Left renal cortex interstitium (tissue), 4 donors: ENCODE data around the gene SNX8. TPM values are rescaled to one million over a fixed set of nuclear protein-coding genes. Genes with fewer than 3 reads are reported as not detected.

Source experiments
- DNase-seq, 4 donors: peaks; one replicate each; pipeline ENCODE4 v3.0.0-alpha.2; 2013; ENCODE audit warnings: low read depth in 4 of 4, low spot score in 2 of 4, missing footprints in 1 of 4
- polyA plus RNA-seq, 4 donors: library from polyadenylated mRNA; unstranded; fragments of 120-200 nt; gene quantifications; one replicate each; pipeline ENCODE4 v1.2.1, GENCODE V29; 2013; ENCODE audit not compliant: insufficient read length in 4 of 4

The SNX8 gene
- polyA plus RNA-seq, 4 donors, result 33.0 to 38.1 (median 35.9) TPM

DNA sequence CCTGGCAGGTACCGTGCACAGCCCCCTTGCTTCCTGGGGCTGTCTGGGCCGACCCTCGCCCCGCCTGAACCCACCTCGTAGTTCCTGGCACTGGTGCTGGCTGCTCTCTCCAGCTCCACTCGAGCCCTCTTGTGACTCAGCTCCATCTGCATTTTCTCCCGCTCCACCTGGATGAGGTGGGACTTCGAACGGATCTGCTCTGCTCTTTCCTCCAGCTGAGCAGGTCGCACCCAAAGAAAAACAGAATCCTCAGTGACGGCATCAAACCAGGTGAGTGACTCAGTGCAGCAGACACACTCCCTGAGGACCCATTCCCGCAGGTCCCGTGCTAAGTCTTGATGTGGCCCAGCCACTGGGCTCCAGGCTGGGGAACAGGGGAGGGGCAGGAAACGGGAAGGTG, 88.9 kb downstream of the SNX8 start:
- no peak for DNase-seq

GRCh38 chr7:2224934-2225333, 89.3 kb downstream of the SNX8 start:
- DNase-seq, result no peak

- no peak for DNase-seq
Observed at GRCh38 chr7:2224491-2224928, 89.7 kb downstream of the SNX8 start.

GRCh38 chr7:2223321-2223720, 90.9 kb downstream of the SNX8 start:
- DNase-seq, result no peak

- no peak for DNase-seq
Observed at GRCh38 chr7:2222516-2222915, 91.7 kb downstream of the SNX8 start.

DNA sequence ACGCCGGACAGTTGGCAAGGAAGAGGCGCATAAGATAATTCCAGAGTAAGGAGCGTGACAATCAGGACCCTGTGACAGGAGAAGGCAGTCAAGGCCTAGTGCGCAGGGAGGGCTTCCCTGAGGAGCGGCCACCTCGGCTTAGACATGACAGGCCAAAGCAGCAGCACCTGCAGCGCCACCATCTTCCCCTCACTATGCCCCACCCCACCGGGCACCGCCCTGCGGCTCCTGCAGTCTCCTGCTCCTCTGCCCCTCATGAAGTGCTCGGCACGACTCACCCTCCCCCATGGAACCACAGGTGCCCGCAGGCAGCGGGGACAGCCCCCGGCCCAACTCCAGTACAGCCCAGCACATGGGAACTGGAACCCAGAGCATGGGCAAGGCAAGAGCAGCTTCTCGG, 93.3 kb downstream of the SNX8 start:
- DNase-seq, result no peak

- DNase-seq, result no peak
Observed at GRCh38 chr7:2220506-2220905, 93.7 kb downstream of the SNX8 start.

DNA sequence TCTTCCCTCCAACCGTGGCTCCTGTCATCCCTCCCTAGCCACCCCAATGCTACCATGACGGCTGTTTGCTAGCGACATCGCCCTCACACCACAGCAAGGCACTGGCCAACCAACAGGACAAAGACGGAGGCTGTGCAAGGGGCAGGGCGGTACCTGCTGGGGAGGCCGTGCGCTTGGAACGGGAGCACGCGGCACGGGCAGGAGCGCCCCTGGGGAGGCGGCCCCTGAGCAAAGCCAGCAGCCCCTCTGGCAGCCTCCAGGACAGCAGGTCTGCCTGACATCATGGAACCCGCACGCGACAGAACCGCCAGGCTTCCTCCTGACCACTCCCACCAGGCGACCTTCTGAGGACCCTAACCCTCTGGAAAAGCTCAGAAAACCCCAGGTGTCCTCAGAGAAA, 94.2 kb downstream of the SNX8 start:
- no peak for DNase-seq

GRCh38 chr7:2219606-2220005, 94.6 kb downstream of the SNX8 start:
- no peak for DNase-seq

- DNase-seq, result no peak
Observed at GRCh38 chr7:2219136-2219535, 95.1 kb downstream of the SNX8 start.

DNA sequence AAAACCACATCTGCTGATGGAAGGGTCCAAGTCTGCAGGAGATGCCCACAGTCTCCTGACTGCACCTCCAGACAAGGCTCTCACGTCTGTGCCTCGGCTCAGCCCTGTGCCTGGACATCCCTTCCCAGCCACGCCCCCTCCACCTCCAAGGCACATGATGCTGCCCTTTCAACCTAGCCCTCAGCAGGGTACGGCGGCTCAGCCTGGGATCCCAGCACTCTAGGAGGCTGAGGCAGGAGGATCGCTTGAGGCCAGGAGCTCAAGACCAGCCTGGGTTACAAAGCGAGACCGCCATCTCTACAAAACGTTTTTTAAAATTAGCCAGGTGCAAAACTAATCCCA, 95.8 kb downstream of the SNX8 start:
- no peak for DNase-seq

GRCh38 chr7:2217716-2218443, 96.4 kb downstream of the SNX8 start:
- no peak for DNase-seq

GRCh38 chr7:2217206-2217605, 97.0 kb downstream of the SNX8 start:
- no peak for DNase-seq

- no peak for DNase-seq
Observed at GRCh38 chr7:2215851-2216250, 98.4 kb downstream of the SNX8 start.

DNA sequence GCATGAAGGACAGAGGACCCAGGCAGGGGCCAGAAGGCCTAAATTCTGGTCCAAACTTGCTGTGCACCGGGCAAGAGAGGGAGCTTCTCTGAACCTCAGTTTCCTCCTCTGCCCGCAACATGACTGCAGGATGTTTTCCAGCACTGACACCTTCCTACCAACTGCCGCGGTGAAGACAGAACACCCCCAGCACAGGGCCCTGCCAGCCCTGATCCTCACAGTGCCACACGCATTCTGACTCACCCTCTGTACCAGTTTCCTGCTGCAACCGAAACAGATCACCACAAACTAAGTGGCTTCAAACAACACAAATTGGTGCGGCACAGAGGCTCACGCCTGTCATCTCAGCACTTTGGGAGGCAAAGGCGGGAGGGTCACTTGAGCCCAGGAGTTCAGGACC, 99.6 kb downstream of the SNX8 start:
- no peak for DNase-seq

GRCh38 chr7:2213551-2214215, 100.6 kb downstream of the SNX8 start:
- no peak for DNase-seq

GRCh38 chr7:2212906-2213305, 101.3 kb downstream of the SNX8 start:
- DNase-seq, result no peak

- no peak for DNase-seq
Observed at GRCh38 chr7:2211926-2212325, 102.3 kb downstream of the SNX8 start.

DNA sequence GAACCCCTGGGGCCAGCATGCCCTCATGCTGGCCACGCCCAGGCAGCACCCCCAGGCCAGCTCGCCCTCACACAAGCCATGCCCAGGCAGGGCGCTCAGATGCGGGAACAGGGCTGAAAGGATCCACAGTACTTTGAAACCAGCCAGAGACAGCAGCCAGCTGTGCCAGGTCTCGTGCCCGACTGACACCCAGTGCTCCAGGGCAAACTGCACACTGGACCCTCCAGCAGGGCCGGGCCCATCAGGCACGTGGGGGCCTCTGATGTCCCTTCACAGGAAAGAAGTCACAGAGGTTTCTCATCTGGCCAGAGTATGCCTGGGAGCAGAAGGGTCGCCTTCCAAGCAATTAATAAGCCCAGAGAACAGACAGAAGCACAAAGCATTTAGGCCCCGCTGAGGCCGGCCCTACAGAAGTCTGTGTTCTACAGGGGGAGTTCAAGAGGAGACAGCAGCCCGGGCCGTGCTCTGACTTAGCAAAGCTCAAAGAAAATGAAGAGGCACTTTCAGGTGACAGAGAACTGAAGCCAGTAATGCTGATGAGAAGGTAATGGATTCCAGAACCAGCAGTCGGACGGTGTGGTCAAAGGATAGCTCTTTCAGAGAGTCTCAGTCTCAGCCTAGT, 102.9 kb downstream of the SNX8 start:
- DNase-seq, result no peak

GRCh38 chr7:2210551-2211258, 103.5 kb downstream of the SNX8 start:
- DNase-seq, result no peak

DNA sequence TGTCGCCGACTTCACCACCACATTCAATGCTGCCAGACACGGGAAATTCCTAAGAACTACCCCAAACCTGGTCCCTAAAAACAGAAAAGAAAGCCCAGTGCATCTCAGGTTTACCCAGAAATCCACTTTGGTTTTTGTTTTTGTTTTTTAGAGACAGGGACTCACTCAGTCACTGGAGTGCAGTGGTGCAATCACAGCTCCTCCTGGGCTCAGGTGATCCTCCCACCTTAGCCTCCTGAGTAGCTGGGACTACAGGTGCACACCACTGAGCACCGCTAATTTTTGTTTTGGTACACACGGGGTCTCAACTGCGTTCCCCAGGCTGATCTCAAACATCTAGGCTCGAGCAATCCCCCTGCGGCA, 104.3 kb downstream of the SNX8 start:
- DNase-seq, result no peak
